Kidney tubule cell (primary cell): ENCODE data around the gene ARAP1.
A peak's percentile ranks its signal among the peaks of the same experiment; 100 is the strongest.
"Not testable (repeated sequence)": the region's sequence is repeated elsewhere in the genome, so short reads cannot be mapped to it uniquely, and the experiment has no call there.

Experiments
- DNase-seq: peaks from one replicate; pipeline ENCODE4 v3.0.0-alpha.2; 2018; ENCODE audit warnings: low spot score

ARAP1 gene

DNA sequence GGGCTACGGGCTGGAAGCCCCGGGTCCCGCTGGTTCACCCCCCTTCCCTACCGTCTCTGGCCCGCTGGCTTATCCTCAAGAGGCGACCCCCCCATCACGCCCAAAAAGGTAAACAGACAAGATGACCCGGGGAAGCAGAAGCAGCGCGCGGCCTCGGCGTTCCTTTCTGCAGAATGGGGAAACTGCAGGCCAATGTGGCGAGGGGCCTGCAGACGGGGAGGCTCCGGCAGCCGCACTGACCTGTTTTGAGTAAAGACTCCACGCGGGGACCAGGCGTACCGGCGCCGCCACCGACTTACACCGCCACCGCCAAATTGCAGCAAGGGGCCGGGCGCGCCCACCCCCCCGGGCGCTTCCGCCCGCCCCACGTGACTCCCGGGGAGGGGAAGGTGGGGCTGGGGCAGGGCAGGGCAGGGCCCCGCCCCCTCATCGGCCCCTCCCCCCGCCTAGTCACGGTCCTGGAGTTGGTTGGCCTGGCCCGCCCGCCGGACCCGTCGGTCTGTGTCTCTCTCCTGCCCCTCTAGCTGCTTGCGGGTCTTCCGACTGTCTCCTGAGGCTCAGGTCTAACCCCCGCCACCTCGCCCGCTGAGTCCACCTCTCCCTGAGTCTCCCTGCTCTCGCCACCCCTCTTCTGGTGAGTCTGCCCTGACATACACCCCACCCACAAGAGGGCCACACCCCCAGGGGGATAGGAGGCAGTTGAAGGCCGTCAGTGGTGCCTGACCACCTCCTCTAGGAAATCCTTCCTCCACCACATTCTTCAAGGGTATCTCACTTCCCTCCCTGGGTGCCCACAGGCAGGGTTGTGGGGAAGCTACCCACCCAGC, at the start of gene ARAP1:
Gene ARAP1, minus strand, starts transcription at position 321 of the 827 bp plus-strand sequence. CDS start 25,280 bp downstream, outside the sequence.
- DNase-seq: peak; percentile 94

DNA sequence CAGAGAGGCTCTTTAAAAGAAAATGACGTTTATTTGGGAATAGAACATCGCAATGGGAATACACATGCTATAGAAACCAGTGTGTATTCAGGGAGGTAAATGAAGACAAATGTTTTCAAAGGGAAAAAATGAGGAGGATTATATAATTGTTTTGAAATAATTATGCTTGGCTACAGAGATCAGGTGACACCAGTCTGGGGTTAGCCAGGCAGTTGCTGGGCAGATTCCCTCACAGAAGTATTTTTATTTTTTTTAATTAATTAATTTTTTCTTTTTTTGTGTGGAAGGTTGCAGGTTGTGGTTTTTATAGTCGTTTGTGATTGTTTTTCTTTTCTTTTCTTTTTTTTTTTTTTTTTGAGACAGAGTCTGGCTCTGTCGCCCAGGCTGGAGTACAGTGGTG, 47.2 kb upstream of the ARAP1 start:
- no peak for DNase-seq

DNA sequence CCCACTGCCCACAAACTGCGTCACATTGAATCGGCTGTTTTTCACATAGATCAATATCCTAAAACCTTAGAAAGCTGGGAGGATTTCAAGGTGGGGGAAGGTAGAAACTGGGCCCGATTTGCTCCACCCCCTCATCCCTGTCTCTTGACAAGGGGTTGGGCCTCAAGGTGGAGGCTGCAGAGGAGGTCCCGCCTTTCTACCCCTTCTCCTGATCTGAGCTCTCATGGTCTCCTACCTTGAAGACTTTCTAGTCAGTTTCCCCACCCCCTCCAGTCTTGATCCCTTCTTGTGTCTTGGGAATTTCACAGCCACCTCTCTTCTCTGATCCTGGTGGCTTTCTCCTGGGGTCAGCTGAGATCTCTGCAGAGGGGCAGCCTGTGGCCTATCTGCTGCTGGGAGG, 46.2 kb upstream of the ARAP1 start:
- no peak for DNase-seq

DNA sequence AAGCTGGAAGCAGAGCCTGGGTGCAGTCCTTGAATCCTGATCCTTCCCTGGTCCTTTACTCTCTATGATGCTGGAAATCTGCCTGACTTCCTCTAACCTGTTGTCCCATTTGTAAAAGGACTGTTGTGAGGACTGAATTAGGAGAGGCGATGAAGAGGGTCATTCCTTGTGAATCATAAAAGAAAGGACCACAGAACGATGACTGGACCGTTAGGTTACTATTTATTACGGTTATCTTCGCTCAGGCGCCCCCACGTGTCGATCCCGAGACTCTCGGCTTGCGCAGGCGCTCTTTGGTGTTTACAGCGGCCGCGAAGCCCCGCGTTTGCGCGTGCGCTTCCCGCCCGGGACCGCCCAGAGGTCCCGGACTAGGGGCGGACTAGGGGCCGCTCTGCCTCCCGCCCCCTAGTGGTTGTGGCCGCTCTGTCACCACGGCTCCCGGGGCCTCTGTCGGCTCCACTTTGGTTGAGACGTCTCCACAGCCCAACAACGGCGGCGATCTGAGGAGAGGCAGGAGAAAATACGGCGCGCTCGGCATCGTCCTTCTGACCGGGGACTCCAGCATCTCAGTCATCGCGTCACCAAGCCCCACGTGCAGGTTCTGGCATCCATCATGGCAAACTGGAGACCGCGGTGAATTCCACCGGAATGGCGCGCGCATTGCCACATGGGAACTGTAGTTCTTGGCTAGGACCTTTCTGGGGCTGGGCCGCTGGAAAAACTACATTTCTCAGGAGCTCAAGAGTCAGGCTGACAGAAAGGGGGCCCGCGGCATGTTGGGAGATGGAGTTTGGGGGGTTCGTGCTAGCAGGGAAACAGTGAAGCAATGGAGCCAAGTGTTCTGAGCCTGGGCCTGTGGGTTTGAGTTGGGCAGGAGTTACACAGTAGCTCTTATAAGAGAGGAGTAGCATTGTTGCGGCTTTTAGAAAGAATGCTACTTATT, 41.5 kb upstream of the ARAP1 start, which contains the start of gene STARD10:
Gene STARD10, minus strand, starts transcription at position 623 of the 943 bp plus-strand sequence. CDS start 12,866 bp downstream, outside the sequence.
- DNase-seq: peak; percentile 95

DNA sequence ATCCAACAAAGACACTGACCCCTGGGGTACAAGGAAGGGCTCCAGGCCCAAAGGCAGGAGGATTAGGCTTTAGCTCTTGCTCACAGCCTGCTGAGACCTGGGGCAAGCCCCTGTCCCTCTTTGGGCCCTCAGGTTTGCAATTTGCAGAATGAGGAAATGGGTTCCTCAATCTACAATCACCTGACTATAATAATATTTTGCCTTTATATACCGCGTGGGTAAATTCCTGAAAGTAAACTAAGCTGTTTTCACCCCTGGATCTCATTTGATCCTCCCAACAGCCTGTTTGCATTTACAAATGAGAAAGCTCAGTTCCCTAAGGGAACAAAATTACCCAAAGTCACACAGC, 40.8 kb upstream of the ARAP1 start:
- no peak for DNase-seq

DNA sequence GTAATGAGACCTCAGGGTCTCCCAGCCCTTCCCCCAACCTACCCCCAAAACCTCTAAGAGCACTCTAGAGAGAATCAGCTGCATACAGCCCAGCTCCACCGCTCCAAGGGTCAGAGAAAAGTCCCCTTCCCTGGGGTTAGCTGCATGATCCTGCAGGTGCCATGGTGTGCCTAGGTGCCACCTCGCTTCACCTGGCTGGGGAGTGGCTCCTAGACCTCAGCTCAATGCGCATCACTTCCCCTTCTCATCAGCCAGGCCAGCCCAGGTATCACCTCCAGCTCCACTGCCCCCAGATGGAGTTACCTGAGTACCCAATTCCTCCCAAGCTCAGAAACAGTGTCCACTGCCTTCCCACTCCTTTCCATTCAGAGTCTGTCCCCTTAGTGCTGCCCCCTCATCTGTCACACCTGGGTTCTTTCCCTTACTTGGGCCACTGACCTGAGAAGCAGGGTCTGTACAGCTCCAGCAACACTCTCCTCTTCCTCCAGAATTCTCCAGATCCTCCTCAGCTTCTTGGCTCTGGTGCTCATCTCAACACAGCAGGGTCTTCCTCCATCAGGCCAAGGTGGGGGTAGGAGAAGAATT, 40.3 kb upstream of the ARAP1 start:
- DNase-seq: no peak

DNA sequence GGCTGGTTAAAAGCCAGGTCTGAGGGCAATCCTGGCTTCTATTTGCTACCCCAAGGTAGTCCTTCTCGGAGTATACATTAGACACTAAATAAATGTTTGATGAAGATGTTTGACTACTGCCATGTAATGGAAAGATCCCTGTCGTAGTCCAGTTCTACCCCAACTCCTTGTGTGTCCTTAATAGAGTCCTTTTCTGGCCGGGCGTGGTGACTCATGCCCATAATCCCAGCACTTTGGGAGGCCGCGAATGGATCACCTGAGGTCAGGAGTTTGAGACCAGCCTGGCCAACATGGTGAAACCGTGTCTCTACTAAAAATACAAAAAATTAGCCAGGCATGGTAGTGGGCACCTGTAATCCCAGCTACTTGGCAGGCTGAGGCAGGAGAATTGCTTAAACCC, 39.0 kb upstream of the ARAP1 start:
- DNase-seq: not testable (repeated sequence)

DNA sequence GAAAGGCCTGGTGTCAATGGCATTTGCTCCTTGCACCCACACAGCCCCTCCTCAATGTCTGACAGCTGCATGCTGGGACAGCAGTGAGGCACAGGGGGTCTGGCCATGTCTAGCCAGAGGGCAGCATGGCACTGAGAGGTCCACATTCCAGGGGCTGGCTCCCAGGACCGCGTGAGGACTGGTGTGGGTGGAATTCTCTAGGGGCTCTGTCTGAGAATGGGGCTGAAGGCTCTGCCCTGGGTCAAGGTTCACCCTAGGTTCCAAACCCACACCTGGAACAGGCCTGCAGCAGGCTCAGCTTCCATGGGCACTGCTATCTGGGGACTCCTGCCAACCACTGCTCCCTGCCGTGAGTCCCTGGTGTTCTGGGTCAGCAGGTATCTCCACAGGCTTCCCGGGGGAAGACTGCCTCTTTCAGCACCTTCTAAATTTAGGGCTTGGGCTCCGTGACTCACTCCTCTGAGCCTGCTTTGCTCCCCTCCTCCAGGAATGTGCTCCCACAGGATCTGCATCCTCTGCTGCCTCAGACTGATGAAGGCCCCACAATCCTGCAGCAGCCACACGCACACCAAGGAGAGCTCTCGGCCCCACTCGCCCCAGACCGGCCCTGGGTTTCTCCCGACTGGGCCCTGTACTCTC, 37.4 kb upstream of the ARAP1 start:
- peak; percentile 60 for DNase-seq

DNA sequence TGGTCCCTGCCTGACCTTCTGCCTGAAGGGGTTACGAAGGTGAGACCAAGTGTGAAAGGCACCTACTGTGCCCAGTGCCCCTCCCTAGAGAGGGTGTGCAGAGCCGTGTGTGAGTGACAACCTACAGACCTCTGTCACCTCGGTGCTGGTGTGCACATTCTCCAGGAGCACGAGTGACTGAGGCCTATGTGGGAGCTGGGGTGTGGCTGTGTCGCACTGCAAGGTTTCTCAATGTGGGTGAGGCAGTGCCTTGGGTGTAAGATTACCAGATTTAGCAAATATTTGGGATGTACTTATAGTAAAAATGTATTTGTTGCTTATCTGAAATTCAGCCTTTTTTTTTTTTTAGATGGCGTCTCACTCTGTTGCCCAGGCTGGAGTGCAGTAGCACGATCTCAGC, 36.0 kb upstream of the ARAP1 start:
- DNase-seq: no peak

DNA sequence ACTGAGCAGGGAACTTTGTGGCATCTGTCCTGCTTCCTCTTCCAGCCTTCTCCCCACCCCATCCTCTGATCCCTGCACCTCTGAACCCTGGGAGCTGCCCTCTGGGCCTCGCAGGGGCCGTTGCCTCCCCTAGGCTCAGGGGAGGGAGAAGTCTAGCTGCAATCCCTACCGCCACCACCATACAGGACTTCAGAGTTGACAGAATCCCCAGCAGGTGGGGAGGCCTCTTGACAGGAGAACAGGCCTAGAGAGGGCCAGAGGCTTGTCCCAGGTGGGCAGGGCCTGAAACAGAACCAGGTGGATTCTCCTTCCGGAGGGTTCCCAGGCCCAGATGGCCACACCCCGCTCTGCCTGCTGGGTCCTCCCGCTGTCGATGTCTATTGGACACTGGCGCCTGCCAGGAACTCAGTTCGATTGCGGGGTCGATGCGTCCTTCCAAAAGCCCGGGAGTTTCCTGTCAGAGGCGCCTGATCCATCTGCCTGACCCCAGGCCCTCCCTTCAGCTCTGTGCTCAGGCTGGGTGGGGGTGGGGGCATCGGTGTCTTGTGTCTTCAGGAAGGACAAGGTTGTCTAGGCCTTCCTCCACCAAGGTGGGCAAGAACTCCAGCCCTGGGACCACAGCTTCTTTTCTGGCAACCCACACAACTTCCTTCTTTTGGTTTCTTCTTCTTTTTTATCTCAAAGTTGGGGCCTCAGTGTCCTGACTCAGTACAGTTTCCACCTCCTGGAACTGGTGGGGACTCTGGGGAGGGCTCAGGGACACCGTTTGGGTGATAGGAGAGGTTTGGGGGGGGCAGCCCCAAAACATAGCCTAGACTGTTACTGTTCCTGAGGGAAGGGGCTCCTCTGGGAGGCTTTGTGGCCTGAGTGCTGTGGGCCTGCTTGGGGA, 35.3 kb upstream of the ARAP1 start:
- DNase-seq: no peak

DNA sequence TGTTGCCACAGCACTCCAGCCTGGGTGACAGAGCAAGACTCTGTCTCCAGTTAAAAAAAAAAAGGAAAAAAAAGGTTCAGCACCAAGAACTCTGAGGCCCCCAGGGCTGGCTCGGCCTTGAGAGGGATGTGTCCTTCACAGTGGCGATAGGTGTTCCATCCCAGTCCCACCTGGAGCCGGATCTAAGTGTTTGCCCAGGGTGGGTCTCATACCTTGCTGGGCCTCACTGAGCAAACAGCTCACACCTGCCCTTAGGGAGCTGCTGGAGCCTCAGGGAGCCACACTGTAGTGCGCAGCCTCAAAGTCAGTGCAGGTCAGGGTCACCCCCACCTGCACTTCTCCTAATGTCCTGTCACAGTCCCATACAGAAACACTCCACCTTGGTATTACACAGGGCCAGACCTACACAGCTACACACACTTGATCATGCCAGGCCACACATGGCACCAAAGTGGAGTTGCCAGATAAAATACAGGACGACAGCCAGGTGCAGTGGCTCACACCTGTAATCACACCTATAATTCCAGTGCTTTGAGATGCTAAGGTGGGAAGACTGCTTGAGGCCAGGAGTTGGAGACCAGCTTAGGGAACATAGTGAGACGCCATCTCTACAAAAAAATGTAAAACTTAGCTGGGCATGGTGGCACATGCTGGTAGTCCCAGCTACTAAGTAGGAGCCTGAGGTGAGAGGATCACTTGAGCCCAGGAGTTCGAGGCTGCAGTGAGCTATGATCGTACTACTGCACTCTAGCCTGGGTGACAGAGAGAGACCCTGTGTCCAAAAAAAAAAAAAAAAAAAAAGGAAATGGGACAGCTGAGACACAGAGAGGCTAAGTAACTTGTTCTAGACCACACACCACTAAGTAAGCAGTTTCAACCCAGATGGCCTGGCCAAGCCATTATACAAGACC, 34.4 kb upstream of the ARAP1 start:
- DNase-seq: no peak

DNA sequence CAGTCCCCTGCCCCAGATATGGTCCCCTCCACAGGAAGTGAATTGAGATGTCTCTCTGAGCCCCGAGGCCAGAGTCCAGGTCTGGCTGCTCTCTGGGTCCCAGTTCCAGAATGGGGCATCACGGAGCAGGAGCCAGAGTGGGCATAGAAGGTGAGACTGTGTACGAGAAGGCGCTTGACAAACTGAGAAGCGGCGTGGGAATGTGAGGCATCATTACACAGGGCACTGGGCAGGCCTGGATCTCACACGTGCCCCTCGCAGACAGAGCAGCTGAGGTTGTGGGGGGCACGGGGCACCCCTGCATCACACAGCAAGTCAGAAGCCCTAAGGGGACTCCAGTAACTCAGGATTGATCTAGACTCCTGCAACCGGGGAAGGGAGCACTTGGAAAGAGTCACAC, 32.5 kb upstream of the ARAP1 start:
- DNase-seq: no peak

DNA sequence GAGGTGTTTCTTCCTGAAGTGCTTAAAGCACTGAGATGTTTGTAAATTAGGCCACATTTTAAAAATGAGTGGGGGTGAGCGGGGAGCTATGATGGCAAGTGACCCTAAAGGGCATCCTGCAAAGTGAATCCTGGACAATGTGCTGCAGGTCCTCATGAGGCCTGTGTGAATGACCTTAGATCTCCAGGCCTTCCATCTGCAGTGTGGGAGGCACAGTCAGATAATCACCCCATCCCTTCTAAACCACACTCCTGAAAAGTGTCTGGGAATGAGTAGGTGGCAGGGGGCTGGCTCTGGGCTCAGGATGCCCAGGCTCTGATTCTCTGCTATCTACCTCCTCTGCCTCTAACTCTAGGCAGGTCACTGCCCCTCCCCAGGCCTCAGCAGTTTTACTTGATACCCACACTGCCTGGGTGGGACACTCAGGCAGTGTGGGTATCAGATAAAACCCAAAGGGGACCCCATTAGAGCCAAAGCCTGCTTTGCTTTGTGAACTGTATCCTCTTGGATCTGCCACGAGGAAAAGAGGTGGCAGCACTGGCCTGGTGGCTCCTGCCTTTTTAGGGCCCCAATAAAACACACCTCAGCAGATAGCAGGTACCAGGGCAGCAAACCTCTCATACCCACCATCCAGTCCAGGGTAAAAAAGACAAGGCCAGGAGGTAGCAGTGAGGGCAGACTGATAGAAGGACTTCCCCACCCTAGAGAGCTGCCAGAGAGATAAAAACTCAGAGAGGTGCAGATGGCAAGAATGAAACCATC, 31.1 kb upstream of the ARAP1 start:
- DNase-seq: no peak

DNA sequence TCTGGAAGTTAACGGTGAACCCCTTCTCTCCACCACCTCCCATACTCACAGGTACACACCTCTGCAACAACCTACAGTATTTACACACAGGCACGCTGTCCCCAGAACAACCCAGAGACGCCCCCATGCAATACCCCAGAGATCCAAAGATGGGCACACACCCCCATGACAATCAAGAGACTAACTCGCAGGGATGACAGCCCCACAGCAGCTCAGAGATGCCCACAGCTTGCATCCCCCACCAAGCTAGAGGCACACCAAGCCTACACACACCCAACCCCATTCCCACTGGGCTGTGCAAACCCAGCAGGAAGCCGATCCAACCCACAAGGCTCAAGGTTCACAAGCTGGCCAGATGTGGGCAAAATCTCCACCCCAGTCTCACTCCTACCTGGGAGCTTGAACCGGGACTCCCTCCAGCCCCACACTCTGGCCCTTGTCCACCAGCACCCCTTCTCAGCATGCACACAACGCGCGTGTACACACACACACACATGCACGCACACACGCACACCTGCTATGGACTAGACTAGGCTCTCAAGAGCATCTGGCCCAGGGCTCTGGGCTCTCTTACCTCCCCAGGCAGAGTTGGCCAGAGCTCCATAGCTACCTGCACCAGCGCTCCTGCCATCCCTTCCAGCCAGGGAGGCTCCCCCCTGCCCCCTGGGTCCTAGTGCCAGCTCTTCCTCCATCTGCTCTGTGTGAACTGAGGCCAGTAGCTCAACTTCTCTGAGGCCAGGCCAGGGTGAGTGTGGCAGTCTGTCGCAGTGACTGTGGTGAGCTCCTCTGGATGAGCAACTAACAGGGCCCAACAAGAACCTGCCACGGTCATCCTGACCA, 30.1 kb upstream of the ARAP1 start:
- peak; percentile 17 for DNase-seq

DNA sequence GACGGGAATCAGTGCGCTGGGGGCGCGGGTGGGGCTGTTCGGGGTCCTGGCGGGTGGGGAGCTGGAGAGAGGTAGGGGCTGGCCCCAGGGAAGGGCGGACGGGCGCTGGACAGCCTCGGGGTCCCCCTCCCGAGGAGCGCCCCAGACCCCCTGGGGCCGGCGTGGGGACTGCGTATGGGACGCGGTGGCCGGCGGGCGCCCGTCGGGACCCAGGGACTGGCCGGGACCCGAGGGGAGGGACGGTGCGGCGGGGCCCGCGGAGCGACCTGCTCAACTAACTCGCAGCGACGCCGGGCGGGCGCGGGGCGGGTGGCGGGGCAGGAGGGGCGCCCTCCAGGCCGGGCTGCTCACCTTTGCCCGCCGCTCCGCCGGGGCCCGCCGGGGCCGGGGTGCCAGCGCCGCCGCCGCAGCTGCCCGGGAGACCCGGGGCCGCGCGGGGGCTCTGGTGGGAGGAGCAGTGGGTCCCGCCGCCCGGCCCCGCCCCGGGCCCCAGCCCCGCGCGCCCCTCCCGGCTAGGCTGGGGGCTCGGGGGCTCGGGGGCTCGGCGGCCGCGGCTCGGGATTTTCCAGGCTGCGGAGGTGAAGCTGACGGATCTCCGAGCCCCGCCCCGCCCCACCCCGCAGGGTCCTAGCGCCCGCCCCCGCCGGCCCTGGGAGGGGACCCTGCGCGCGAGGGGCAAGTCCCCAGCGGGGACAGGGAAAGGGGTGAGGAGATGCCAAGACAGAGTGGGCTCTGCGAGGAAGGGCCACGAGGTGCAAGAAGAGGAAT, 29.3 kb upstream of the ARAP1 start:
- peak; percentile 20 for DNase-seq

DNA sequence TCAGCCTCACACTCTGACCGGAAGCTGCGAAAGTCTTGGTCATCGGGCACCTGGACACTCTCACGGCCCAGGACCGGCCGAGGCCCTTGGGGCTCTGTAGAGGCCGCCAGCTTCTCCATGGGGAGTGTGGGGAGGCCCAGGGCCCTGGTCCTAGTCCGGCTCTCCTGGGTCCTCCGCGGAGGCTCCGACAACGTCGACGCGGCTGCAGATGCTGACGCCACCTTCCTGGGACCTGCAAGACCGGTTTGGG, 28.8 kb upstream of the ARAP1 start:
- peak; percentile 13 for DNase-seq

DNA sequence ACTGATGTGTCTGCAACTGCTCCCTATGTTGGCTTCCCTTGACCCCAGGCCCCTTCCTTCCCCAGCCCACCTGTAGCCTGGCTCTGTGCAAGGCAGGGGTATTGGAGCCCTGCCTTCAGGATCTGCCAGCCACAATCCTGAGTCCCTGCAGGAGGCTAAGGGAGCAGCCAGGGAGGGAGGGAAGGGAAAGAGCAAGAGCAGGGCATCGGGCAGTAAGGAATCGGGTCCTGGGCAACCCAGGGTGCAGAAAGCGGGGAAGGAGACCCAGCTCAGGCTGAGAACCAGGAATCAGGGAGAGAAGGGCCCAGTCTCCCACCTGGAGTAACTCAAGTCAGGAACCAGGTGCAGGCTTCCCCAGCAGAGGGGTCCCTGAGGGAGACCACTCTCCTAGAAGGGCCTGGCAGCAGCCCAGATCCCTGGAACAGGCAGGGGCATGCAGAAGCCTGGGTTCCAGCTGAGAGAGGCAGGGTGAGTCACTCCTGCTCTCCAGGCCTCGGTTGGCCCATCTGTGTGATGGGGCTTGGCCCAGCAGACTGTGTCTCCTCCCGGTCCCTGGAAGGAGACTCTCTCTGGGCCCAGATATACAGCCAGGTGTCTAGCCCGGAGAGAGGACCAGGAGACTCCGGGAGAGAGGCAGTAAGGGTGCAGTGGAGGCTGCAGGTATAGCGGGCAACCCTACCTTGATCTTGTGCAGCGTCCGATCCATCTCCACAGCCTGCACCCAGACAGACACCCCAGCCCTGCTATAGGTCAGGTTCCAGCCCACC, 28.3 kb upstream of the ARAP1 start:
- peak; percentile 16 for DNase-seq
